Renal cortex interstitium (tissue), 11 donors: ENCODE data around the gene CEPT1. TPM values are rescaled to one million over a fixed set of nuclear protein-coding genes. Genes with fewer than 3 reads are reported as not detected.
A peak's percentile ranks its signal among the peaks of the same experiment; 100 is the strongest.

ENCODE experiments used
- DNase-seq, 11 donors: peaks; one replicate each; pipeline ENCODE4 v3.0.0-alpha.2; 2013; ENCODE audit warnings: low read depth in 9 of 11, low spot score in 4 of 11; ENCODE audit errors: extremely low read depth in 1 of 11
- polyA plus RNA-seq, 3 donors: library from polyadenylated mRNA; unstranded; fragments of 120-200 nt; gene quantifications; one replicate each; pipeline ENCODE4 v1.2.1, GENCODE V29; 2013; ENCODE audit not compliant: insufficient read length in 3 of 3

CEPT1 gene
- polyA plus RNA-seq, 3 donors = 41.3 to 57.9 (median 47.2) TPM

DNA sequence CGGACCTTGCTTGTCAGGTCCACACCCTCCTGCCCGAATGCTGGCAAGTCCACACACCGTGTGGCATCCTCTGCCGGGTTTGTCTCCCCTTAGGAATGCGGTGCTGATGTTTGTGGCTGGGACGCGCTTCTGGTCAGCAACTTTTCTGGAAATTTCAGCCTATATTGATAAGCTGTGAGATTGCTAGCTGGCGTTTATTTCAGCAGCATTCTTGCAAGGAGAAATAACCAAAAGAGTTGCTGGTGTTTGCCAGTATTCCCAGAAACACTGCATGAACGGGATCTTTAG is 601 bp downstream of the CEPT1 start:
- DNase-seq = peak in 2 of 11 donors; percentile 2

DNA sequence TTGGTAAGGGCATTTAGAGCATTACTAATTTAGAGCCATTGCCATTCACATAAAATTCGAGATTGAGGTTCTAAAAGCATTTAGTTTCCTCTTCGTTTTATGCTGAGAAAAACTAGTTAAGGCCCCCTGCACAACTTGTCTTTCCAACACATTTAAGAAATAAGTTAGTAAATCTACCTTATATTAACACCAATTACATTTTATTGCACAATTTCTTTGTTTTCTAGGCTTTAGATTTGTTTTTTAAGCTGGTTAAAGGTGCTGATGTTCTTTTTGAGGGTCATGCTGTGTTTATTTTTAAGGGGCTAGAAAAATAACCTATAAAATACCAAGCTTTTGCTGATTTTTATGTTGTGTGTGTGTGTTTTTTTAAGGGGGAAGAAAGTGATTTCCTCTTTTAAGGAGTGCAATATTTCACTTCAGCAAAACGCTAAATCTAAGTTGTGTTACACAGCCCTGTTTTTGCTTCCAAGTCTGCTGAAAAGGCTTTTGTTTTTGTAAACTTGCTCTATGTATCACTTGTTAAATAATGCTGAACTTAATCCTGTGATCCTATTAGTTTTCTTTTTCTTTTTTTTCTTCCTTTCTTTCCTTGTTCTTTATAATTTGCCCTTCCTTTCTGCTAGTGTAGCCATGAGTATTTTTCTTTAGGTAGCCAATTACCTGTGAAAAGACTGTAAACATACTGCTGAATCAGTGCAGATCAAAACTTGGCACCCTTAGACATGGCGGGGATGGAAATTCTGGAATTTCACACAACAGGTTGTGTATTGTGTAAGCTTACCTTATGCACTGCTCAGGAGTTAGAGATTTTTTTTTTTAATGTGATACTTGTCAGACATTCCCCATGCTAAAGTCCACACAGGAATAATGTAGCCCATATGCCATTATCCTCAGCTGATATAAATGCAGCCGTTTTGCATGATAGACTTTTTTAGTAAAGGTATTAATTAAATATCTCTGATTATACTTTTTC is 1.5 kb downstream of the CEPT1 start:
- DNase-seq = no peak

DNA sequence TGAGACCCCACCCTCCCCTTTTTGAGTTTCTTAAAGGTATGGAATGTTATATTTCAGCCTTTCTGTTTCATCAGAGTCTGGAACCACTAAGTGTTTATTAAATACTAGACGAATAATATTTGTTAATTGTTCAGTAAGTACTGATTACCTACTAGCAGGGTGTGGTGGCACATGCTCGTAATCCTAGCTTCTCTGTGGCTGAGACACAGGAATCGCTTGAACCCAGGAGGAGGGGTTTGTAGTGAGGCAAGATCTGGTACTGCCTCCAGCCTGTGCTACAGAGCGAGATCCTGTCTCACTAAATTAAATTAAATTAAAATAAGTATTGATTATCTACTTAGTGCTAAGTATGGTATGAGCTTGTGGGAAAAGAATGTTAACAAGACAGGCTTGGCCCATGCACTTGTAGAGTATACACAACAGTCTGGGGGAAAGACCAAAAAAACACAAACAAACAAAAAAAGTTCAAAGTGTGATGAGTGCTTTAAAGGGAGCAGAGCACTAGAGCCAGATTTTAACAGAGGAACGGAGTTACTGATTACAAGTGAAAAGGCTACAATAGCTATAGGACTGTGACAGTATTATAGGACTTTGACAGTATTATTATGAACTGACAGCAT is 2.4 kb downstream of the CEPT1 start:
- DNase-seq = no peak

DNA sequence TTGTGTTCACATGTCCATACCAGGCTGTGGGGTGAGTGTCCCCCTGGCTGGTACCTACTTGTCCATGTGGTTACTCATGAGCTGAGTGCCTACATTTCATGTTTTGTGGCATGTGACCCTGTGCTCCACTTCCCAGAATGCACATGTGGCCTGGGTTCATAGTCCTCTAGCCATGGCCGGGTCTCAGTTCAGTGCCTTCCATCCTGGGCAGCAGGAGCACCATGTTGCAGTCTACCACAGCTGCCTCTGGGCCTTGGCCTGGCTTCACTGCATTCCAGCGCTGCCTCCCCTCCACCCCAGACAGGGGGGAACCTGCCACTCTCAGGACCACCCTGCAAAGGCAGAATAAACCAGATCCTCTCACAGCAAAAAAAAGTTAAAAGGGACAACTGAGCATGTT is 5.5 kb downstream of the CEPT1 start:
- DNase-seq = no peak

DNA sequence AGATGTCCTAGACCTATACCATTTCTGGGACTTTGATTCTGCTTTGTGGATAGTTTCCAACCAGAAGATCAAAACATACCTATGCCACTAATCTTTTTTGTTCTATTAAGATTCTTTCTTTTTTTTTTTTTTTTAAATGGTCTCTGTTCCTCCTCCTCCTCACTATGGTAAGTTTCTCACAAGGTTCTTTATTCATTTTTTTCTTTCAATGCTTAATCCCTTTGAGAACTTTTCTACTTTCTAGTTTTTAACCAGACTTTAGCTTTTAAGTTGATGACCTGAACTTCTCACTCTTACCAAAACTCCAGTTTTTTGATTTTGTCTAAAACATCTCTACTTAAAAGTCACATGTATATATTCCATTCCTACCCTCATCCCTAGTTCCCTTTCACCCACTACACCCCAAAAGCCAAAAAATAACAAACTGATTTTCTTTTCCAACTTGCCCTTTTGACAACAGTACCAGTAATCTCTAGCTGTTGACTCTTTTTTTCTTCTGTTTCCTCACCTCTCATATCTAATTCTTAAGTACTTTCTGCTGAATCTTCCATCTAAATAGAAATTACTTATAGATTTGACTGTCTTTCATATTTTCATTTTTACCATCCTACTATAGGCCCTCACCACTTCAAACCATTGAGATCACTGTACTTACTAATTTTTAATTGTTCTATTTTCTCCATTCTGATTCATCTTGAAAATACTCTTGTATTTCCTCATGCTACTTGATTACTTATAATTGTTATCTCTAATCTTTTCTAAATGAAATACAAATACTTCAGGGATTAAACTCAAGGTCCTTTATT is 6.1 kb downstream of the CEPT1 start:
- DNase-seq = no peak

DNA sequence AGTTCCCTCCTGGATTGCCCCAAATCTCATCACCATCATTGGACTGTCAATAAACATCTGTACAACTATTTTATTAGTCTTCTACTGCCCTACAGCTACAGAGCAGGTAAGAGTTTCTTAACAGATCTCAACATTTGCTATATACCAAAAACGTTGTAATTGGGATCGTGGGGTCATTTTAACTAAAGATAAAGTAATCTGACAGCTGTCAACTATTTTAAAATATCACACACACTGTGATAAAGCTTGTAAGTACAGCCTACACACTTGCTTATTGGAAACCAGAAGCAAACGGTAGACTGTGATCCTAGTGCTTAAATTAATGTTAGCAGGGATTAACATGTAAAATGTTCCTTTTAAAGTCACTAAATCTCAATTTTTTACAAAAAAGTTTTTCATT is 7.9 kb downstream of the CEPT1 start:
- DNase-seq = no peak

DNA sequence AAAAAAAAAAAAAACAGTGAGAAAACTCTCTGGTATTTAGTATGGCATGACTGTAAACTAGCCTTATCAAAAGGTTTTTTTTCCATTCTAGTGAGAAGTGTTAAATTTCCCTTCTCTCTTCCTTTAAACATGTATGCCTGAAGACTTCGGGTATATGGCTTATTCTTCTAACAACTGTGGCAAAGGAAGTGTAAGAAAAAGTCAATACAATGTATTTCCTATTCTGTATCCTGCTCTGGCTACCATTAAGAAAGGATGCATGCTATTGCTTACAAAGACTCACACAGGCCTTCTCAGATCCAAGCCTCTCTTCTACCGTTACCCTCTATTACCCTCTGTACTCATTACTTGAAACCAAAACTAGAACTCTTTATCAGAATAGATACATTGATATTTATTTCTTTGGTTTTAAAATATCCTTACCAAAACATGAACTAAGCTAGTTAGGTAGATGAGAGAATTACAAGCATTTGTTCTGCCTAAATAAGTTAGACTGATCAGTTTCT is 8.4 kb downstream of the CEPT1 start:
- DNase-seq = no peak

DNA sequence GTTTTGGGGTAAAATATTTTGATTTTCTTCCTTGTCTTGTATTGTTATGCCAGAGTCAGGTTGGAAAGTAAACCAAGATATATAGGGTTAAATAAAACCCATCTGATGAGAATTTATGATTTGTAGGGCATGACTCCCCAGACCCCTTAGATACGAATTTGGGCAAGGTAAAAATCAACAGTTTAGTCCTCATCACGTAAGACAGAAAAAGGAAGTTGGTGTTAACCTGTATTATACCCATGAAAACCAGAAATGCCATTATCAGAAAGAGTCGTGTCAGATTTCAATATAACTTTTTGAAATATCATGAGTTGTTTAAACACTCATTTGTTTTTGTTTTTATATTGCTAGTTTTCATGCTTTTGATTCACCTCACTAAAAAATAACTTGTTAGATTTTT is 11.8 kb downstream of the CEPT1 start:
- no peak for DNase-seq

DNA sequence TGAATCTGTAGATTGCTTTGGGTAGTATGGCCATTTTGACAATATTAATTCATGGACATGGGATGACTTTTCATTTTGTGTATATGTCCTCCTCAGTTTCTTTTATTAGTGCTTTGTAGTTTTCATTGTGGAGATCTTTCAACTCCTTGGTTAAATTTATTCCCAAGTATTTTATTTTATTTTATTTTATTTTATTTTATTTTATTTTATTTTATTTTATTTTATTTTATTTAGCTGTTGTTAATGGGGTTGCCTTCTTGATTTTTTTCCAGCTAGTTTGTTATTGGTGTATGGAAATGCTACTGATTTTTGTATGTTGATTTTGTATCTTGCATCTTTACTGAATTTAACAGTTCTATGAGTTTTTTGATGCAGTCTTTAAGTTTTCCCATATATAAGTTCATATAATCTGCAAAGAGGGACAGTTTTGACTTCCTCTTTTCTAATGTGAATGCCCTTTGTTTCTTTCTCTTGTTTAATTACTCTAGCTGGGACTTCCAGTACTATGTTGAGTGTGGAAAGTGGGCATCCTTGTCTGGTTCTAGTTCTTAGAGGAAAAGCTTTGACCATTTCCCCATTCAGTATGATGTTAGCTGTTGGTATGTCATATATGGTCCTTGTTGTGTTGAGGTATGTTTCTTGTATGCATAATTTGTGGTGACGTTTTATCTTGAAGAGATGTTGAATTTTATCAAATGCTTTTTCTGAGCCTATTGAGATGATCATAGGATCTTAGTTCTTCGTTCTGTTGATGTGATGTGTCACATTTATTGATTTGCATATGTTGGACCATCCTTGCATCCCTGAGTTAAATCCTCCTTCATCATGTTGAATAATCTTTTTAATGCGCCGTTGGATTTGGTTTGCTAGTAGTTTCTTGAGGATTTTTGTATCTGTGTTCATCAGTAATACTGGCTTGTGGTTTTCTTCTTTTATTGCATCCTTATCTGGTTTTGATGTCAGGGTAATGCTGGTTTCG is 14.3 kb downstream of the CEPT1 start:
- no peak for DNase-seq

DNA sequence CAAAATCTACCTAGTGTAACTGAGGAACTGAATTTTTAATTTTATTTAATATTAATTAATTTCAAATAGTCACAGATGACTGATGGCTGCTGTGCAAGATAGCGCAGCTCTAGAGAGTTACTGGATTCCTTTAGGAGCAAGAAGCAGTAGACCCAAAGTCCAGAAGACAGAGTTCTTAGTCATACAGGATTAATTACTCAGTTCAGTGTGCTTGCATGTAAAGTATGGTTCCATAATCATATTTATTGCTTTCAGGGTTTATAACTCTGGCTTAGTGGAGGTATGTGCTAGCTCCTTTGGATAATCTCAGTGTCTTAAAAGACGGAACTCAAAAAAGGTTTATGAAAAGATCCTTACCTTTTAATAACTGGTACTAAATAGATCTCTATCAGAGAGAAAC is 17.4 kb downstream of the CEPT1 start:
- no peak for DNase-seq

DNA sequence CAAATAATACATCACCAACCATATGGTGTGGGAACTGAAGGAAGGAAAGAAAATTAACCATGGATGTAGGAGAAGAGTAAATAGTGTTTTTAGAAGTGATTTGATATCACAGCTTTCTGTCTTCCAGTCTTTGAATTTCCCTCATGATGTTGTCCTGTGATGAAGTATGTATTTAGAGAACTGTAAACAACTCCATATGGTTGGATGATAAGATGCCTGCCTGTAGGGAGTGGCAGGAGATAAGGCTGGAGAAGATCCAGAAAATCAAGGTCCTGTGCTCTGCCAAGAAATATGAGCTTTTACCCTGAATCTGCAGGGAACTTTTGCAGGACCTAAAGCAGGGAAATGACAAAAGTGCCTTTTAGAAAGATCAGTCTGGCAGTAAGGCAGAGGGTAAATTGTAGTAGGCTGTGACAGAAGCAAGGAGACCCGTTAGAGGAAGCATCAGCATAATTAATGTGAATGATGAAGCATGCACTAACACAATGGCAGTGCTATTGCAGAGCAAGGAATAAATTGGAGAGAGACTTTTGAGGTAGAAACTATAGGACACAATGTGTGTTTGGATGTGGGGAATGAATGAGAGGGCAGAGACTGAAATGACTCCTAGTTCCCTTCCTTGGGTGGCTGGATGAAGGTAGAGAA is 21.9 kb downstream of the CEPT1 start:
- DNase-seq = no peak

DNA sequence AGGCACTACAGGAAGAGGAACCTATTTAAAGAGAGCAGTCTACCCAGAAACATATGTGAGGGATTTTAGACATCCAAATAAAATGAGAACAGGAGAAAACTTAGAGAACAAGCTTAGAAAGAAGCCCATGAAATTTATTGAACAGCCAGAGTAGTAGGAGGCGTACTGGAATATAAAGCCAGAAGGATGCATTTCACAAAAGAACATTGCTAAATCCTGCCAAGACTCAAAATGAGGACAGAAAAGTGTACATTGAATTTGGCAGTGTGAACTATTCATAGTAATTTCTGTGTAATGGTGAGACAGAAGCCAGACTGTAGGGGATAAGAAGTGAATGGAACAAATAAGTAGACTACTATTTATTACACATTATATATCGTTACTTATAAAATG is 22.5 kb downstream of the CEPT1 start:
- DNase-seq = no peak

DNA sequence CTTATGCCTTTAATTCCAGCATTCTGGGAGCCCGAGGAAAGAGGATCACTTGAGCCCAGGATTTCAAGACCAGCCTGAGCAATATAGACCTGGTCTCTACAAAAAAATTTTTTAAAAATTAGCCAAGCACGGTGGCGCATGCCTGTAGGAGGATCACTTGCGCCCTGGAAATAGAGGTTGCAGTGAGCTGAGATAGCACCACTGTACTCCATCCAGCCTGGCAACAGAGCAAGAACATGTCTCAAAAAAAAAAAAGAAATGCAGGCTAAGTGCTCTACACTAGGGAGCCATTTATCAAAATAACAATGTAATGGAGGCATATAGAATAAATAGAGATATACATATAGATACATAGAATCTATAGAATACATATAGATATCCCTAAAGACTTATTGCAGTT is 23.3 kb downstream of the CEPT1 start:
- DNase-seq = no peak

DNA sequence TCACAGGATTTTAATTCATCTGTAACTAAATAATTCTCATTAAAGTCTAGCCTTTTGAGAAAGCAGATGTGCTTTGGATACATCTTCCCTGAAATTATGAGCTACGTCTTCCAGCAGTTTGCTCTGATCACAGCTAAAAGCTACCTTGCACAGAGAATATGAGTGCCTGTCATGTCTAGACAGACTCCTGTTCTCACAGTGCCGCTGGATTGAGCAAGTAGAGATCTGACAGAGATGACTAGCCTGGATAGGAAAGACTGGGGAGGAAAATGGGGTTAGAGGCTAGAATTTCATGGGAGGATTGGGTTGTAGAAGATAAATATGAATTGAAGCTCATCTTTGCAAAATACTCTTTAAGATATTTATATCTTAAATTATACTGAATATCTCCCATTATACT is 24.1 kb downstream of the CEPT1 start:
- no peak for DNase-seq

DNA sequence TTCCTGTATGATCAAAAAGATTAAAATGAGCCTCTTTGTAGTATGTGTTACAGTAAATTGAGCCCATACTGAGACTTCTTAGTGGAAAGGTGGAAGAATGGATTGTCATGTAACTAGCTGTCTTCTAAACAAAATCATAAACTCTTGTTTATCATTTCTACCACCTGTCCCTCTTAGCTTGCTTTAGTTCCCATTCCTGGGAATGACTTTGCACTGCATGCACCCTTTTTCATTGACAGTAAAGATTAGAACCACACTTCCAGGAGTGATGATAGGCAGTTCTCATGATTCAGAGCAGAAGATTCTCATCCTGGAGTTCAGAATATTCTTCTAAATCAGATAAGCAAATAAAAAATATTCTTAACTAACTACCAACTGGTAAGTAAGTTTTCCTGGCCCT is 32.4 kb downstream of the CEPT1 start:
- DNase-seq = no peak

DNA sequence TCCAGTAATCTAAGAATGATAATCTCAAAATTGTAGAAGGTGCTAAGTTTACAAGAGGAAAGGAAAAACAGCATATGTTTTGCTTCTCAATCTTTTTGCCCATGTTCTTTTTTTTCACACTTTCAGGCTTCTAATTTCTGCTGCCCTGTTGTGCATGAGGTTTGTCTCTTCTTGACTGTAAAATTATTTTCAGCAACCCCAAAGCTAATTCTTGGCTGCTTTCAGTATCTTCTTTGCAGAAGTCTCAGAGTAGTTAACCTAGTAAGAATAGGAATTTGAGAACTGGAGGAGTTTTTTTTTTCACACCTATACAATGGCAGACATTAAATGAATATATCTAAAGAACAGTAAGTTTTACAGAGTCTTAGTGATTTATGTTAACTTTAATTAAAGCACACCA is 34.0 kb downstream of the CEPT1 start:
- DNase-seq = no peak

DNA sequence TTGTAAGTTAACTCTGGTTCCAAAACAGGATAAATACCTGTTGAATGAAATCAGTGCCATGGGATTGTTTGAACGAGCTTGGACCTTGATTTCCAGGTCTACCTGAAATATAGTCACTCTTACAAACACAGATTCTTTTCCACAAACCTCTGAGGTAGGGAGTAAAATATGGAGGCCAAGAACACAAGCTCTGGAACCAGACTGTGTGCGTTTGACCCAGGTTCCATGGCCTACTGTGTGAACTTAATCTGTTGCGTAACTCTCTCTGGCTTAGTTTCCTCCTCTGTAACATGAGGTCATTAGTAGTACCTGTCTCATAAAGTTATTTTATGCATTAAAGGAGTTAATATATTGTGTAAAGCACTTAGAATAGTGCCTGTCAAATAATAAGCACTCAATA is 35.3 kb downstream of the CEPT1 start:
- no peak for DNase-seq

DNA sequence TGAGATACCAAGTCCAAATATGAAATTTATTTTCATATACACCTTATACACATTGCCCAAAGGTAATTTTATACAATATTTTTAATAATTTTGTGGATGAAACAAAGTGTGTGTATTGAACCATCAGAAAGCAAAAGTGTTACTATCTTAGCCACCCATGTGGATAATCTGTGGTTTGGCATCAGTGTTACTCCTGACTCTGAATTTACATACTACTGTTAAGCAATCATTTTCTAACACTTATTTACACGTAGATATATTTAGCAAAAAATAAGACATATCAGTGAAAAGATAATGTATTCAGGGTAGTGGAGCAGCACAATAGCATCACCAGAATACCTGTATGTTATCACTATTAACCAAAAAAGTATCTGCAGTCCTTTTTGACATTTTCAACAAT is 36.7 kb downstream of the CEPT1 start:
- DNase-seq = no peak
